HEK293 (cell line): ENCODE measurements around the gene POLR1G.

Source experiments
- BCL11A ChIP-seq: fragments of 450-650 bp; formaldehyde crosslinking; IDR thresholded peaks from 2 replicates; pipeline ENCODE4 v1.5.1; 2016; ENCODE audit warnings: low read depth, missing biosample characterization, missing genetic modification characterization
- ELK4 ChIP-seq: IDR thresholded peaks from 2 replicates; pipeline ENCODE4 v1.6.1; 2011; ENCODE audit warnings: mild to moderate bottlenecking, low read depth, low read length, borderline replicate concordance
- FEZF1 ChIP-seq: fragments of 450-650 bp; formaldehyde crosslinking; IDR thresholded peaks from 2 replicates; pipeline ENCODE4 v1.5.1; 2016; ENCODE audit warnings: missing biosample characterization, missing genetic modification characterization
- GFI1B ChIP-seq: fragments of 450-650 bp; formaldehyde crosslinking; IDR thresholded peaks from 2 replicates; pipeline ENCODE4 v1.5.1; 2016; ENCODE audit warnings: missing biosample characterization, missing genetic modification characterization
- GLI2 ChIP-seq: fragments of 450-650 bp; formaldehyde crosslinking; IDR thresholded peaks from 2 replicates; pipeline ENCODE4; 2017; ENCODE audit warnings: missing biosample characterization, missing genetic modification characterization, low read depth, borderline replicate concordance
- HOXA7 ChIP-seq: sonication (generic); formaldehyde crosslinking; IDR thresholded peaks from 2 replicates; pipeline ENCODE4 v1.8.1; 2022; ENCODE audit warnings: missing genetic modification reagents, borderline replicate concordance
- KLF9 ChIP-seq: fragments of 450-650 bp; formaldehyde crosslinking; IDR thresholded peaks from 2 replicates; pipeline ENCODE4 v1.5.1; 2016; ENCODE audit warnings: missing biosample characterization, missing genetic modification characterization, low read depth
- PATZ1 ChIP-seq: fragments of 450-650 bp; formaldehyde crosslinking; IDR thresholded peaks from 2 replicates; pipeline ENCODE4 v1.5.1; 2016; ENCODE audit warnings: missing biosample characterization, missing genetic modification characterization
- SCRT2 ChIP-seq: fragments of 450-650 bp; formaldehyde crosslinking; IDR thresholded peaks from 2 replicates; pipeline ENCODE4 v1.5.1; 2016; ENCODE audit warnings: missing biosample characterization, missing genetic modification characterization
- WT1 ChIP-seq: fragments of 450-650 bp; formaldehyde crosslinking; IDR thresholded peaks from 2 replicates; pipeline ENCODE4 v1.5.1; 2016; ENCODE audit warnings: missing biosample characterization, missing genetic modification characterization
- ZBTB48 ChIP-seq: fragments of 450-650 bp; formaldehyde crosslinking; IDR thresholded peaks from 2 replicates; pipeline ENCODE4 v1.5.1; 2016; ENCODE audit warnings: missing biosample characterization, missing genetic modification characterization
- ZBTB6 ChIP-seq: fragments of 450-650 bp; formaldehyde crosslinking; IDR thresholded peaks from 2 replicates; pipeline ENCODE4 v1.5.1; 2017; ENCODE audit warnings: missing biosample characterization, missing genetic modification characterization
- ZFHX2 ChIP-seq: fragments of 450-650 bp; formaldehyde crosslinking; conservative IDR thresholded peaks from 2 replicates; pipeline ENCODE4 v1.5.1; 2016; ENCODE audit warnings: missing biosample characterization, missing genetic modification characterization
- ZFP3 ChIP-seq: fragments of 450-650 bp; formaldehyde crosslinking; IDR thresholded peaks from 2 replicates; pipeline ENCODE4 v1.5.1; 2016; ENCODE audit warnings: low read depth, missing biosample characterization, missing genetic modification characterization
- ZFP37 ChIP-seq: fragments of 450-650 bp; formaldehyde crosslinking; IDR thresholded peaks from 2 replicates; pipeline ENCODE4 v1.5.1; 2016; ENCODE audit warnings: missing biosample characterization, missing genetic modification characterization
- ZNF121 ChIP-seq: fragments of 450-650 bp; formaldehyde crosslinking; IDR thresholded peaks from 2 replicates; pipeline ENCODE4 v1.5.1; 2016; ENCODE audit warnings: missing biosample characterization, missing genetic modification characterization
- ZNF2 ChIP-seq: fragments of 450-650 bp; formaldehyde crosslinking; IDR thresholded peaks from 2 replicates; pipeline ENCODE4 v1.5.1; 2016; ENCODE audit warnings: missing biosample characterization, missing genetic modification characterization
- ZNF202 ChIP-seq: fragments of 450-650 bp; formaldehyde crosslinking; IDR thresholded peaks from 2 replicates; pipeline ENCODE4 v1.5.1; 2016; ENCODE audit warnings: missing biosample characterization, missing genetic modification characterization, borderline replicate concordance
- ZNF26 ChIP-seq: fragments of 450-650 bp; formaldehyde crosslinking; IDR thresholded peaks from 2 replicates; pipeline ENCODE4 v1.5.1; 2016; ENCODE audit warnings: missing biosample characterization, missing genetic modification characterization
- ZNF335 ChIP-seq: fragments of 450-650 bp; formaldehyde crosslinking; conservative IDR thresholded peaks from 2 replicates; pipeline ENCODE4 v1.5.1; 2016; ENCODE audit warnings: missing biosample characterization, missing genetic modification characterization
- ZNF362 ChIP-seq: fragments of 450-650 bp; formaldehyde crosslinking; IDR thresholded peaks from 2 replicates; pipeline ENCODE4 v1.5.1; 2016; ENCODE audit warnings: missing biosample characterization, missing genetic modification characterization
- ZNF398 ChIP-seq: fragments of 450-650 bp; formaldehyde crosslinking; IDR thresholded peaks from 2 replicates; pipeline ENCODE4 v1.5.1; 2017; ENCODE audit warnings: missing biosample characterization, missing genetic modification characterization
- ZNF473 ChIP-seq: fragments of 450-650 bp; formaldehyde crosslinking; IDR thresholded peaks from 2 replicates; pipeline ENCODE4 v1.5.1; 2017; ENCODE audit warnings: missing biosample characterization, missing genetic modification characterization
- ZNF544 ChIP-seq: fragments of 450-650 bp; formaldehyde crosslinking; IDR thresholded peaks from 2 replicates; pipeline ENCODE4 v1.5.0; 2017; ENCODE audit warnings: missing biosample characterization, missing genetic modification characterization
- ZNF571 ChIP-seq: fragments of 450-650 bp; formaldehyde crosslinking; IDR thresholded peaks from 2 replicates; pipeline ENCODE4 v1.5.0; 2017; ENCODE audit warnings: missing biosample characterization, missing genetic modification characterization
- ZNF76 ChIP-seq: fragments of 450-650 bp; formaldehyde crosslinking; IDR thresholded peaks from 2 replicates; pipeline ENCODE4; 2016; ENCODE audit warnings: low read depth, missing biosample characterization, missing genetic modification characterization, borderline replicate concordance
- ZNF830 ChIP-seq: fragments of 450-650 bp; IDR thresholded peaks from 2 replicates; pipeline ENCODE4 v1.5.0; 2018; ENCODE audit warnings: missing biosample characterization, missing genetic modification characterization, low read depth, mild to moderate bottlenecking, moderate library complexity
- ZSCAN23 ChIP-seq: fragments of 450-650 bp; formaldehyde crosslinking; IDR thresholded peaks from 2 replicates; pipeline ENCODE4 v1.5.1; 2016; ENCODE audit warnings: missing biosample characterization, missing genetic modification characterization
- ZSCAN30 ChIP-seq: fragments of 450-650 bp; IDR thresholded peaks from 2 replicates; pipeline ENCODE4 v1.5.1; 2018; ENCODE audit warnings: missing biosample characterization, mild to moderate bottlenecking, missing genetic modification characterization, moderate library complexity

The POLR1G gene

GRCh38 chr19:45455707-45456499, 49.5 kb downstream of the POLR1G start (continued):
- TF ChIP-seq ZNF2 (peak; percentile 66; the same call in 1 of the 2 replicates), WT1 (tag by site-specific recombination) (peak; percentile 88), ZNF571 (tag by site-specific recombination) (no peak), PATZ1 (tag by site-specific recombination) (peak; percentile 98), ZBTB48 (tag by site-specific recombination) (peak; percentile 83), GFI1B (0 out of 2 replicates have a peak, but pooled peaks have one; percentile 52), ZNF830 (tag by site-specific recombination) (no peak), ZFP37 (peak; percentile 69; the same call in 1 of the 2 replicates), ZSCAN23 (tag by site-specific recombination) (peak; percentile 12; the same call in 1 of the 2 replicates), ZNF362 (tag by site-specific recombination) (no peak), ZNF335 (peak; percentile 98), SCRT2 (tag by site-specific recombination) (peak; percentile 23; the same call in 1 of the 2 replicates), ELK4 (no peak), HOXA7 (CRISPR knock-in tag) (no peak), ZFHX2 (tag by site-specific recombination) (peak; percentile 97), ZNF76 (tag by site-specific recombination) (0 out of 2 replicates have a peak, but pooled peaks have one; percentile 32), ZFP3 (peak; percentile 35; the same call in 1 of the 2 replicates), ZNF121 (tag by site-specific recombination) (no peak), ZBTB6 (peak; percentile 48; the same call in 1 of the 2 replicates), KLF9 (peak; percentile 83), GLI2 (no peak), ZNF473 (tag by site-specific recombination) (no peak), ZNF202 (tag by site-specific recombination) (no peak), ZNF398 (tag by site-specific recombination) (peak; percentile 81), BCL11A (tag by site-specific recombination) (peak; percentile 94), FEZF1 (tag by site-specific recombination) (no peak), ZSCAN30 (tag by site-specific recombination) (peak; percentile 81), ZNF544 (tag by site-specific recombination) (no peak), ZNF26 (tag by site-specific recombination) (no peak)
